BJ (cell line): ENCODE measurements around the gene MOB1A. TPM values are rescaled to one million over a fixed set of nuclear protein-coding genes. Genes with fewer than 3 reads are reported as not detected.
A peak's percentile ranks its signal among the peaks of the same experiment; 100 is the strongest.

Source experiments
- CTCF ChIA-PET: fragments of 350-600 bp; formaldehyde crosslinking; extraction: SDS; loops from one replicate; lab custom pipeline; 2021; ENCODE audit warnings: antibody characterized with exemption, inconsistent platforms; lab: Yijun Ruan, JAX
- POLR2A ChIA-PET: fragments of 300-600 bp; sonication (Branson Sonifier 250); formaldehyde crosslinking; extraction: SDS; loops from one replicate; lab custom pipeline; 2021; ENCODE audit warnings: antibody characterized with exemption; lab: Charles Lee
- DNase-seq: peaks from one replicate; pipeline ENCODE4 v3.0.0-alpha.2; 2011; ENCODE audit warnings: low read depth
- H3K27me3 ChIP-seq: 2 replicates; pipeline ENCODE4 v1.6.0; 2011; ENCODE audit warnings: low read length; ENCODE audit not compliant: control insufficient read depth, insufficient read depth
- H3K36me3 ChIP-seq: 2 replicates; pipeline ENCODE4 v1.5.1; 2011; ENCODE audit warnings: low read length; ENCODE audit not compliant: control insufficient read depth, insufficient read depth
- H3K4me3 ChIP-seq: 2 replicates; pipeline ENCODE4 v1.5.1; 2011; ENCODE audit warnings: low read depth, mild to moderate bottlenecking, control low read depth, low read length
- polyA plus RNA-seq: library from polyadenylated mRNA; depleted of rRNA; stranded (reverse); fragments of >200 nt; gene quantifications from 2 replicates; pipeline ENCODE4 v1.2.3, GENCODE V29; 2011
- TF ChIP-seq, protein P1 (sequence below): IDR thresholded peaks from 2 replicates; pipeline ENCODE4 v1.5.1; 2011; ENCODE audit warnings: low read depth, mild to moderate bottlenecking, control low read depth, inconsistent platforms, low read length, moderate library complexity; ENCODE audit not compliant: insufficient read depth

MOB1A gene
- polyA plus RNA-seq, 1 experiment, result 19.1 TPM

DNA sequence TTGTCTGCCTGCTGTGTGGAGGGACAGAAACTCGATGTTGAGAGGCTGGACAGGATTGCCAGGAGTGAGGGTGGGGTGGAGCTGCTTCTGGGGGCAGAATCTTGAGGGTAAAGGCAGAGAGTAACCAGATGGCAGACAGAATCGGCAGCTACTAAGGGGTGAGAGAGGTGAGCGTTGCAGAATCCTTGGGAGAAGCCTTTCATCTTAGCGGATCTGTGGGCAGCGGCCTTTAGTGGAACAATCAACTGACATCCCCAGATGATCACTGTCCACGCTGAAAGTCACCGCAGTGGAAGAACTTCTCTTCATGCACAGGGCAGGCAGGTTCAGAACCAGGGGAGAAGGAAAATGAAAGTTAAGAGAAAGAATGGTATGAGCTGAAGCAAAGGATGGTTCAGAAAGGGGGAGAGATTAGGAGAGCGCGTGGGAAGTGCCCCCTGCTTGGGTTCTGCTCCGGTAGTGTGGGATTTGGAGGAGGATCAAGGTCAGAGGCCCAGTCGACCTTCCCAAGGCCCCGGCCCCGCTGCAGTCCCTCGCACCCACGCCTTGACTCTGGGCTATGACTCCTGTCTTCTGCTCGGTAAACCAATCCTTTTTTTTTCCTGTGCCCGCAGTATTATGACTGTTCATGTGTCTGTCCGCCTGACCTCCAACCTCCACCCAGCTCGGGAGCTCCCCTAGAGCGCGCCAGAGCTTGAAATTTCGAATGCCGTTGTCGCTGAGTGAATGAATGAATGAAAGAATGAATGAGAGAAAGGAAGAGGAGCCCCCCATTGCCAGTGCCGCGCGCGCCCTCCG is 31.6 kb downstream of the MOB1A start:
- peak overlapping the region; percentile 53 for H3K4me3 ChIP-seq
- no peak for DNase-seq
- POLR2A ChIA-PET, result no interaction called here
- no peaks in the 10 kb centered on the region for H3K27me3 ChIP-seq
- TF ChIP-seq, protein P1, sequence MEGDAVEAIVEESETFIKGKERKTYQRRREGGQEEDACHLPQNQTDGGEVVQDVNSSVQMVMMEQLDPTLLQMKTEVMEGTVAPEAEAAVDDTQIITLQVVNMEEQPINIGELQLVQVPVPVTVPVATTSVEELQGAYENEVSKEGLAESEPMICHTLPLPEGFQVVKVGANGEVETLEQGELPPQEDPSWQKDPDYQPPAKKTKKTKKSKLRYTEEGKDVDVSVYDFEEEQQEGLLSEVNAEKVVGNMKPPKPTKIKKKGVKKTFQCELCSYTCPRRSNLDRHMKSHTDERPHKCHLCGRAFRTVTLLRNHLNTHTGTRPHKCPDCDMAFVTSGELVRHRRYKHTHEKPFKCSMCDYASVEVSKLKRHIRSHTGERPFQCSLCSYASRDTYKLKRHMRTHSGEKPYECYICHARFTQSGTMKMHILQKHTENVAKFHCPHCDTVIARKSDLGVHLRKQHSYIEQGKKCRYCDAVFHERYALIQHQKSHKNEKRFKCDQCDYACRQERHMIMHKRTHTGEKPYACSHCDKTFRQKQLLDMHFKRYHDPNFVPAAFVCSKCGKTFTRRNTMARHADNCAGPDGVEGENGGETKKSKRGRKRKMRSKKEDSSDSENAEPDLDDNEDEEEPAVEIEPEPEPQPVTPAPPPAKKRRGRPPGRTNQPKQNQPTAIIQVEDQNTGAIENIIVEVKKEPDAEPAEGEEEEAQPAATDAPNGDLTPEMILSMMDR, result no peak
- CTCF ChIA-PET, result interaction anchor here (0.7 to 6.5 kb wide), 11 partner anchors 9 to 323 kb away, joined by 3 to 57 read pairs (median 4); partner anchors contain the start of gene STAMBP
- H3K36me3 ChIP-seq, result peaks cover 2% of the 10 kb centered on the region

DNA sequence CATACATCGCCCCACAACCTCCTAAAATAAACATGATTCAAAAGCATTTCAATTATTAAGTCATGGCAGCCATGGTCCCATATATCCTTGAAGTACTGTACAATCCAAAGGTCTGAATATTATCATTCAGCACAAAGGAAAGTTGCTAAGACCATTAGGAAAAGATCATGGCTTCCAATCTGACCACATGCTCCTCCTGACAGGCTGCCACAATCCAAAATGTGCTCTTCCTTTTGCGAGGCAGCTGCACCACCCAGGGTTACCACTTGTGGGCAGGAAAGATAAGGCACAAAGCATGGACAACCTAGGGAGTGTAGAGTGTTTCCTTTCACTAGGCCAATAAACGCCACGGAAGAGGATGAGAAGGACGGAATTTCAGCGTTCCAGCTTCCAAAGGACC is 36.3 kb downstream of the MOB1A start:
- no peak for DNase-seq
- Histone ChIP-seq H3K4me3 (no peak overlapping the region), H3K36me3 (peaks cover 3% of the 10 kb centered on the region), H3K27me3 (no peaks in the 10 kb centered on the region)
- ChIA-PET CTCF (interaction anchor here (0.7 to 1.2 kb wide), 4 partner anchors 15 to 1047 kb away, joined by 3 to 5 read pairs (median 4); no protein-coding TSS in a partner anchor), POLR2A (no interaction called here)
- TF ChIP-seq, protein P1, result 0 out of 2 replicates have a peak, but pooled peaks have one; percentile 10

DNA sequence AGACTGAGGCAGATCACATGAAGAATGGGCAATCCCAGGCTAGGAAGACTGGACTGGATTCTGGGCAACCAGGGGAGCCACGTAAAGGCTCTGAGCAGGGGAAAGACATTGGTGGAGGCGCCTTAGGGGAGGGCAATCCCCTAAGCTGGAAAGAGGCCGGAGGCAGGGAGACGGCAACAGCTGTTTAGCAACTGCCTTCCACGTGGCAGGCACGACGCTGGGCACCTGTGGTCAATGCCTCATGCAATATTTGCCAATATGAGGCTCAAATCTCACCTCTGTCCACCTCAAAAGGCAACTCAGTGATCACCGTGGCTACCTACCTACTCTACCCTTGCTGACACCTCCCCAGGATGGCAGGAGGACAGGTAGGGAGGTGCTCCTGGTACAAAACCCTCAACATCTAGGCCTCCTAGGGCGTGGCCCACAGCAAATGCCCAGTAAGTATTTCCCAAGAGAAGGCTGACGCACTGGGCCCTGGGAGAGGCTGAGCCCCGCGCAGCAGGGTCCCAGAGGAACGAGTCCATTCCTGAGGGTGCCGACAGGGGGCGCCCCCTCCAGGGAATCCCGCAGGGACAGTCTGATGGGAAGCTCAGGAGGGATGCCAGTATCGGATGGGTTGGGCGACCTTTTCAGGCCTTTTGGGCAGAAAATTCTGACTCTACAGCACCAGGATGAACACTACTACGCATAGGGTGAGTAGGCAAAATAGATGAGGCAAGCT is 39.9 kb downstream of the MOB1A start:
- Histone ChIP-seq H3K36me3 (peaks cover 4% of the 10 kb centered on the region), H3K4me3 (no peak overlapping the region), H3K27me3 (no peaks in the 10 kb centered on the region)
- ChIA-PET POLR2A (no interaction called here), CTCF (interaction anchor here (1.3 to 2.3 kb wide), 2 partner anchors 8 to 10 kb away, joined by 3 to 6 read pairs; partner anchors contain the start of gene BOLA3)
- no peak for DNase-seq
- TF ChIP-seq, protein P1, result 0 out of 2 replicates have a peak, but pooled peaks have one; percentile 16

DNA sequence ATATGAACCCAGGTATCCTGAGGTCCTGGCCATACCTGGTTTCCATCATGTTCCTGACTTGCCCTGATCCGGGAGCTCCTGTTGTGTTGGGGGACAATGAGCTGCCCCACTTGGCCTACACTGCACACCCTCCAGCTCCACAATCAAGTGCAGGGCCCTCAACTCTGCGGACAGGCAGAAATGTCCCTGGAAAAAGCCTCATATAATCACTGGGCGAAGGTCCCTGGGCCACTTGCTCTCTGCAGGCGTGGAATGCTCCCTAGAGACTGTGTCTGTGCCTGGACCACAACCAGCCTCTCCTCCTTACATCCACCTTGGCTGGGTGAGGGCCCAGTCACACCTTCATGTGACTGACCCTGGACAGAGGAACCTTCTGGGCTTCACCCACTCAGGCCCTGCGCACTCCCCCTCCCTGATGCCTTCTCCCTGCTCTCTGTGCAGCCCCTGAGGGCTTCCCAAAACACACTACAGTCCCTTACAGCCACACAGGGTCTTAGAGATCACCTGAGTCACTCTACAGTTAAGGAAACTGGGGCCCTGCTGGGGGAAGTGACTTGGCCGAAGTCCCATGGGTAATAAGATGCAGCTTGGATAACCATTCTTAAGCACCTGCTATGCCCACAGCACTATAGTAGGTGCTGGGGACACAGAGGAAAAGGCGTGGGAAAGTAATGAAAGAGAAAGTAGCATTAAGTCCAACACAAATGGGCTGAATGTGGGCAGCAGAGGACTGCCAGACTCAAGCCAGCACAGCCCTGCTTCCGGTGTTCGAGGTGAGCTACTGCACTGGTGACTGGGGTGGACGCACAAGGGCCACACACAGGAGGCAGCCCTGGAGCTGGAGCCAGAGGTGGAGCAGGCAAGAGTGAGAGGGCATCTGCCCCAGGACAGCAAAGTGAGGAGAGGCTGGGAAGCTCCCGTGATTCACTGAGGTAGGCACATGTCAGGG is 40.8 kb downstream of the MOB1A start:
- TF ChIP-seq, protein P1, result no peak
- no peak for DNase-seq
- Histone ChIP-seq H3K27me3 (no peaks in the 10 kb centered on the region), H3K36me3 (peaks cover 4% of the 10 kb centered on the region), H3K4me3 (no peak overlapping the region)
- ChIA-PET POLR2A (no interaction called here), CTCF (interaction anchor here (0.7 to 2.3 kb wide), 3 partner anchors 9 to 27 kb away, joined by 3 to 6 read pairs (median 3); partner anchors contain the start of gene BOLA3)
